HL-60 (cell line): ENCODE measurements around the gene SLC25A10.

Experiments used
- CTCF ChIP-seq: IDR thresholded peaks from one replicate; pipeline ENCODE4 v1.5.1; 2011; ENCODE audit warnings: low read length, control low read depth, inconsistent platforms; ENCODE audit not compliant: insufficient read depth
- POLR2AphosphoS5 ChIP-seq: IDR thresholded peaks from 2 replicates; pipeline ENCODE4 v1.6.1; 2012; ENCODE audit warnings: low read depth

GRCh38 chr17:81703747-81704654 is 8.1 kb upstream of the SLC25A10 start:
- TF ChIP-seq CTCF (no peak), POLR2AphosphoS5 (peak; percentile 59; the same call in 1 of the 2 replicates)
